ENCODE measurements around the gene NSD2. TPM values are rescaled to one million over a fixed set of nuclear protein-coding genes. Genes with fewer than 3 reads are reported as not detected.

The NSD2 gene
- total and polyA plus RNA-seq, 2 donors (not counting 1 experiment from before 2014, with no cell fraction given) = 26.6 to 68.4 TPM

DNA sequence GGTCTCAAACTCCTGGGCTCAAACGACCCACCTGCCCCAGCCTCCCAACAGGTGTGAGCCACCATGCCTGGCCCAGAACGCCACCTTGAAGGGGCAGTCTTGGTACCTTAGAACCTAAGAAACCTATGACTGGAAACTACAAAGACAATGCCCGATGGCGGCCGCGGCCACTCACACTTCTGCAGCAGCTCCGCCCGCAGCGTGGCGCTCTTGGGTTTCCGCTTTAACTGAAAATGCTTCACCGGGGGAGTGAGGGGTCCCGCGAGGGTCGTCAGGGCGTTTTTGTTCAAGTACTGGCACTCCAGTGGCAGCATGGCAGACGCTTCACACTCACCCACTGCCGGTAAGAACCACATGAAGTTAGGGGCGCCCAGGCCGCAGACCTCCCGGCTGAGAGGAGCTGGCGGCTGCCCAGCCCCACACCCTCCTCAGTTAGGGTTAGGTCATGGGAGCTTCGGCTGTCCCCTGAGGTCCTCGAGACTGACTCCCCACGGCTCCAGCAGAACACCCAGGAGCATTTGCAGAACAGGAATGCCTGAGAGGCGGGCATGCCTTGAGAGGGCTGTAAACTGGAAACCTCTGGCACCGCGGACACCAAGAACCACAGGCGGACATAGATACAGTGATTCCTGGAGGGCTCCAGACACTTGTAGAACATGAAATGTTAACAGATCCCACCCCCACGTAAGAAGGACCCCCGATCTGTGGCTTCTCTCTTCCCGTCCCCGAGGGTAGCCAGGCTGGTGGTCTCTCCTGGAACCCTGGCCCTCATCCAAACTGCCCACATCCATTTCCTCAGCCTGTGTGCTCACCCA, 118.5 kb downstream of the NSD2 start:
- Histone ChIP-seq H3K4me2 (ENCODE audit: extremely low read depth, insufficient read depth, low read length) (no peak overlapping the region), H4K20me1 (ENCODE audit: control insufficient read depth, extremely low read depth, insufficient read depth, low read length) (no peaks in the 10 kb centered on the region), H3K79me2 (ENCODE audit: control insufficient read depth, insufficient read depth, low read length) (peaks cover 4% of the 10 kb centered on the region), H3K4me3 (replicated peaks in 1 of 4; ENCODE audit: control extremely low read depth in 1 of 4, insufficient read depth in 1 of 4, low read depth in 3 of 4, low read length in 4 of 4) (no peak overlapping the region), H3K9me3 (ENCODE audit: control insufficient read depth, insufficient read depth, low read depth, low read length) (no peaks in the 10 kb centered on the region), H3K4me1 (ENCODE audit: control insufficient read depth, extremely low read depth, insufficient read depth, low read length) (no peaks in the 10 kb centered on the region), H3K36me3 (ENCODE audit: control insufficient read depth, insufficient read depth, low read length) (peaks cover 16% of the 10 kb centered on the region), H3K27me3 (ENCODE audit: control insufficient read depth, insufficient read depth, low read length) (no peaks in the 10 kb centered on the region), H3K9ac (ENCODE audit: insufficient read depth, low read length) (no peak overlapping the region), H3K27ac (ENCODE audit: insufficient read depth, low read length) (no peak overlapping the region), H2AFZ (ENCODE audit: low read length) (no peak overlapping the region)
- TF ChIP-seq, protein P1, sequence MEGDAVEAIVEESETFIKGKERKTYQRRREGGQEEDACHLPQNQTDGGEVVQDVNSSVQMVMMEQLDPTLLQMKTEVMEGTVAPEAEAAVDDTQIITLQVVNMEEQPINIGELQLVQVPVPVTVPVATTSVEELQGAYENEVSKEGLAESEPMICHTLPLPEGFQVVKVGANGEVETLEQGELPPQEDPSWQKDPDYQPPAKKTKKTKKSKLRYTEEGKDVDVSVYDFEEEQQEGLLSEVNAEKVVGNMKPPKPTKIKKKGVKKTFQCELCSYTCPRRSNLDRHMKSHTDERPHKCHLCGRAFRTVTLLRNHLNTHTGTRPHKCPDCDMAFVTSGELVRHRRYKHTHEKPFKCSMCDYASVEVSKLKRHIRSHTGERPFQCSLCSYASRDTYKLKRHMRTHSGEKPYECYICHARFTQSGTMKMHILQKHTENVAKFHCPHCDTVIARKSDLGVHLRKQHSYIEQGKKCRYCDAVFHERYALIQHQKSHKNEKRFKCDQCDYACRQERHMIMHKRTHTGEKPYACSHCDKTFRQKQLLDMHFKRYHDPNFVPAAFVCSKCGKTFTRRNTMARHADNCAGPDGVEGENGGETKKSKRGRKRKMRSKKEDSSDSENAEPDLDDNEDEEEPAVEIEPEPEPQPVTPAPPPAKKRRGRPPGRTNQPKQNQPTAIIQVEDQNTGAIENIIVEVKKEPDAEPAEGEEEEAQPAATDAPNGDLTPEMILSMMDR (conservative IDR thresholded peaks at IDR 0.05 in 1 of 2, IDR thresholded peaks at IDR 0.05 in 1 of 2; ENCODE audit: low read depth in 1 of 2, low read length in 2 of 2) = no peak
- TF ChIP-seq EZH2 (IDR thresholded peaks at IDR 0.05; ENCODE audit: low read length, missing control alignments) = no peak
- no peak for DNase-seq (ENCODE audit: low read depth in 2 of 2)

DNA sequence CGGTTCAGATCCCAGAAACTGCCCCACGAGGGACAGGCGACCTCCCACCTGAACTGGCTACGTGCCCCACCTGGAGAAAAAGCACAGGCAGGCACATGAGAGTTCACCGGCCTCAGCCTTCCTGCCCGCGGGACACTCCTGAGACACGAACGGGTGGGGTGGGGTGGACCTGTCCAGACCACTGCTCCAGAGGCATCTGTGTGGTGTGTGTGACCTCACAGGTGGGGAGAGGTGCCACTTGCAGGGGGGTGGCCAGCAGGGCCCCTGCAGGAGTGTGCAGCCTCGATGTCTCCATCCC, 119.1 kb downstream of the NSD2 start:
- Histone ChIP-seq H3K79me2 (ENCODE audit: control insufficient read depth, insufficient read depth, low read length) (peaks cover 4% of the 10 kb centered on the region), H3K4me1 (ENCODE audit: control insufficient read depth, extremely low read depth, insufficient read depth, low read length) (no peaks in the 10 kb centered on the region), H3K4me2 (ENCODE audit: extremely low read depth, insufficient read depth, low read length) (no peak overlapping the region), H4K20me1 (ENCODE audit: control insufficient read depth, extremely low read depth, insufficient read depth, low read length) (no peaks in the 10 kb centered on the region), H3K36me3 (ENCODE audit: control insufficient read depth, insufficient read depth, low read length) (peaks cover 15% of the 10 kb centered on the region), H3K27me3 (ENCODE audit: control insufficient read depth, insufficient read depth, low read length) (no peaks in the 10 kb centered on the region), H2AFZ (ENCODE audit: low read length) (no peak overlapping the region), H3K9me3 (ENCODE audit: control insufficient read depth, insufficient read depth, low read depth, low read length) (no peaks in the 10 kb centered on the region), H3K9ac (ENCODE audit: insufficient read depth, low read length) (no peak overlapping the region), H3K27ac (ENCODE audit: insufficient read depth, low read length) (no peak overlapping the region), H3K4me3 (replicated peaks in 1 of 4; ENCODE audit: control extremely low read depth in 1 of 4, insufficient read depth in 1 of 4, low read depth in 3 of 4, low read length in 4 of 4) (no peak overlapping the region)
- DNase-seq (ENCODE audit: low read depth in 2 of 2) = no peak
- TF ChIP-seq EZH2 (IDR thresholded peaks at IDR 0.05; ENCODE audit: low read length, missing control alignments) = no peak
- TF ChIP-seq, protein P1 (conservative IDR thresholded peaks at IDR 0.05 in 1 of 2, IDR thresholded peaks at IDR 0.05 in 1 of 2; ENCODE audit: low read depth in 1 of 2, low read length in 2 of 2) = no peak

DNA sequence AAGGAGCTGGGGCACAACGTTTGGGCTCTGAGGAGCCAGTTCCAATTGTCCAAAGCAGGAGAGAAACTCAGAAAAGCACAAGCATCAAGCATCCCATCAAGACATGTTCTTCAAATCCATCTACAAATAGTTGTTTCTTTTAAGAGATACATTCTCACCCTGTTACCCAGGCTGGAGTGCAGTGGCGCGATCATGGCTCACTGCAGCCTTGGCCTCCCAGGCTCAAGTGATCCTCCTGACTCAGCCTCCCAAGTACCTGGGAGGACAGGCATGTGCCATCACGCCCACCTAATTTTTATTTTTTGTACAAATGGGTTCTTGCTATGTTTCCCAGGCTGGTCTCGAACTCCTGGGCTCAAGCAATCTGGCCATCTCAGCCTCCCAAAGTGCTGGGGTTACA, 119.5 kb downstream of the NSD2 start:
- H3K36me3 ChIP-seq (ENCODE audit: control insufficient read depth, insufficient read depth, low read length) = peaks cover 12% of the 10 kb centered on the region
- TF ChIP-seq EZH2 (IDR thresholded peaks at IDR 0.05; ENCODE audit: low read length, missing control alignments) = no peak
- H3K27ac ChIP-seq (ENCODE audit: insufficient read depth, low read length) = no peak overlapping the region
- peaks cover 4% of the 10 kb centered on the region for H3K79me2 ChIP-seq (ENCODE audit: control insufficient read depth, insufficient read depth, low read length)
- no peak overlapping the region for H3K9ac ChIP-seq (ENCODE audit: insufficient read depth, low read length)
- H3K4me3 ChIP-seq (replicated peaks in 1 of 4; ENCODE audit: control extremely low read depth in 1 of 4, insufficient read depth in 1 of 4, low read depth in 3 of 4, low read length in 4 of 4) = no peak overlapping the region
- H3K4me2 ChIP-seq (ENCODE audit: extremely low read depth, insufficient read depth, low read length) = no peak overlapping the region
- H3K9me3 ChIP-seq (ENCODE audit: control insufficient read depth, insufficient read depth, low read depth, low read length) = no peaks in the 10 kb centered on the region
- H2AFZ ChIP-seq (ENCODE audit: low read length) = no peak overlapping the region
- H3K27me3 ChIP-seq (ENCODE audit: control insufficient read depth, insufficient read depth, low read length) = no peaks in the 10 kb centered on the region
- DNase-seq (ENCODE audit: low read depth in 2 of 2) = no peak
- no peaks in the 10 kb centered on the region for H4K20me1 ChIP-seq (ENCODE audit: control insufficient read depth, extremely low read depth, insufficient read depth, low read length)
- no peaks in the 10 kb centered on the region for H3K4me1 ChIP-seq (ENCODE audit: control insufficient read depth, extremely low read depth, insufficient read depth, low read length)

Data from fibroblast of lung (primary cell).